Esophagus muscularis mucosa (tissue), 4 donors: Measurements from ENCODE around the gene MOBP. TPM values are rescaled to one million over a fixed set of nuclear protein-coding genes. Genes with fewer than 3 reads are reported as not detected.
"Not testable (repeated sequence)": the region's sequence is repeated elsewhere in the genome, so short reads cannot be mapped to it uniquely, and the experiment has no call there.

Source experiments
- DNase-seq: peaks from one replicate; pipeline ENCODE4 v3.0.0-alpha.2; 2017; ENCODE audit errors: extremely low spot score
- H3K27ac ChIP-seq, 4 donors: fragments of 200-600 bp; sonication (generic); replicated peaks in 1 of 4; 1 replicate in 3 of 4; 2 replicates in 1 of 4; pipeline ENCODE4 v1.5.1; 2016 to 2019; ENCODE audit warnings: mild to moderate bottlenecking in 1 of 4
- H3K27me3 ChIP-seq, 4 donors: fragments of 200-600 bp; sonication (generic); one replicate each; pipeline versions ENCODE4 v1.5.1 to v1.6.0; 2016 to 2019
- H3K36me3 ChIP-seq, 4 donors: fragments of 200-600 bp; sonication (generic); one replicate each; pipeline ENCODE4 v1.5.1; 2016 to 2019
- H3K4me1 ChIP-seq, 4 donors: fragments of 200-600 bp; sonication (generic); one replicate each; pipeline ENCODE4 v1.5.1; 2016 to 2019
- H3K4me3 ChIP-seq, 4 donors: fragments of 200-600 bp; sonication (generic); 1 replicate in 2 of 4; 2 replicates in 2 of 4; pipeline ENCODE4 v1.5.1; 2016 to 2019; ENCODE audit warnings: mild to moderate bottlenecking in 4 of 4, moderate library complexity in 1 of 4
- H3K9me3 ChIP-seq, 4 donors: fragments of 200-600 bp; sonication (generic); 1 replicate in 3 of 4; 2 replicates in 1 of 4; pipeline ENCODE4 v1.5.1; 2016 to 2019
- CTCF ChIP-seq, 3 experiments: fragments of 200-600 bp in 2 of 3; fragments of 450-650 bp in 1 of 3; sonication (generic) in 2 of 3; IDR thresholded peaks; one replicate each; pipeline ENCODE4 v1.5.1; 2017 to 2019; ENCODE audit warnings: antibody characterized with exemption in 3 of 3, mild to moderate bottlenecking in 2 of 3, moderate library complexity in 1 of 3
- EP300 ChIP-seq: sonication (generic); formaldehyde crosslinking; IDR thresholded peaks from one replicate; pipeline ENCODE4 v1.6.1; 2017; ENCODE audit warnings: antibody characterized with exemption
- POLR2A ChIP-seq: fragments of 450-650 bp; IDR thresholded peaks from one replicate; pipeline ENCODE4 v1.6.1; 2017; ENCODE audit warnings: antibody characterized with exemption, moderate library complexity, mild to moderate bottlenecking, low read depth
- POLR2AphosphoS5 ChIP-seq, 2 donors: sonication (generic); formaldehyde crosslinking; IDR thresholded peaks; one replicate each; pipeline ENCODE4 v1.6.1; 2017; ENCODE audit warnings: antibody characterized with exemption in 2 of 2
- WGBS: methylation state at CpG from one replicate; pipeline ENCODE4 v1.1.5; 2018; 5-methylcytosine and 5-hydroxymethylcytosine counted together
- intact Hi-C: fragments of 100-400 bp; cut with DNase I; formaldehyde crosslinking; loops from one replicate; pipeline ENCODE4 v1.15.1; 2023
- total RNA-seq, 4 donors: library from RNA; depleted of rRNA; stranded (reverse); fragments of >200 nt; gene quantifications; one replicate each; pipeline versions ENCODE4 v1.1.0 to v1.2.1, GENCODE V29; 2016

Gene MOBP
- total RNA-seq, 4 donors from 2014 or later = not detected

DNA sequence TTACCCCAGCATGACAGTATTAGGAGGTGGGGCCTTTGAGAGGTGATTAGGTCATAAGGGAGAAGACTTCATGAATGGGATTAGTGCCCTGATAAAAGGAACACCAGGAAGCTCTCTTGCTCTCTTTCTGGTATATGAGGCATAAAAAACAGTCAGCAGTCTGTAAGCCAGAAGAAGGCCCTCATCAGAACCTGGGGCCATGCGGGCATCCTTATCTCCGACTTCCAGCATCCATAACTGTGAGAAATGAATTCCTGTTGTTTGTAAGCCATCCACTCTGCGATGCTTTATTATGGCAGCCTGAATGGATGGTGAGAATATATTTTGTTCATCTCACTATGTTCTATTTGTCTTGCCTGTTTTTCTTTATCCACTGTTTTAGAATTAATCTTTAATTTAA, 17.7 kb upstream of the MOBP start:
- Histone ChIP-seq H3K36me3 (no peaks in the 10 kb centered on the region), H3K4me1 (peaks cover 0 to 4% (median 0%) of the 10 kb centered on the region in 4 donors), H3K4me3 (no peak overlapping the region), H3K9me3 (no peaks in the 10 kb centered on the region), H3K27me3 (peaks cover 0 to 4% (median 0%) of the 10 kb centered on the region in 4 donors), H3K27ac (no peak overlapping the region)
- intact Hi-C loops = loop anchor here (5.0 kb wide), 1 partner anchor 48 kb away; no protein-coding TSS in a partner anchor
- no peak for TF ChIP-seq EP300
- no peak for TF ChIP-seq CTCF (IDR thresholded peaks at IDR 0.05)
- TF ChIP-seq POLR2AphosphoS5 (IDR thresholded peaks at IDR 0.05) = no peak
- no peak for TF ChIP-seq POLR2A
- 83% methylated on average over 3 of the region's 3 CpGs for WGBS
- DNase-seq = no peak

- Histone ChIP-seq H3K4me3 (no peak overlapping the region), H3K4me1 (no peaks in the 10 kb centered on the region), H3K27ac (no peak overlapping the region), H3K9me3 (no peaks in the 10 kb centered on the region), H3K27me3 (peaks cover 0 to 19% (median 0%) of the 10 kb centered on the region in 4 donors), H3K36me3 (no peaks in the 10 kb centered on the region)
- TF ChIP-seq EP300 = no peak
- TF ChIP-seq POLR2A = no peak
- TF ChIP-seq CTCF (IDR thresholded peaks at IDR 0.05) = no peak
- no peak for TF ChIP-seq POLR2AphosphoS5 (IDR thresholded peaks at IDR 0.05)
- intact Hi-C loops = no loop called here
- no peak for DNase-seq
- WGBS = 61% methylated on average over 1 of the region's 1 CpG
These were observed 14.3 kb upstream of the MOBP start for GRCh38 chr3:39453134-39453533.

DNA sequence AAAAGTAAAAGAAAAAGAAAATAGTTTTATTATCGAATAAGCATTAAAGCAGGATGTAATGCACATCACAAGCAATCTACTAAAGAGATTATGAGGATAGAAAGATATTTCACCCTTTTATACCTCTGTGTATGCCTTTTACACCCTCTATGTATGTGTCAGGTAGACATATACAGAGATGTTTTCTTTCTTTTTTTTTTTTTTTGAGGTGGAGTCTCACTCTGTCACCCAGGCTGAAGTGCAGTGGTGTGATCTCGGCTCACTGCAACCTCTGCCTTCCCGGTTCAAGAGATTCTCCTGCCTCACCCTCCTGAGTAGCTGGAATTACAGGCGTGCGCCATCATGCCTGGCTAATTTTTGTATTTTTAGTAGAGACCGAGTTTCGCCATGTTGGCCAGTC, 13.6 kb upstream of the MOBP start:
- H3K4me1 ChIP-seq, H3K36me3 ChIP-seq, DNase-seq, intact Hi-C loops, H3K27ac ChIP-seq, H3K4me3 ChIP-seq, H3K9me3 ChIP-seq: not testable (repeated sequence)
- 92% methylated on average over 7 of the region's 7 CpGs for WGBS
- H3K27me3 ChIP-seq = peaks cover 0 to 23% (median 0%) of the 10 kb centered on the region in 4 donors

GRCh38 chr3:39454591-39455217, 12.8 kb upstream of the MOBP start:
- TF ChIP-seq CTCF (IDR thresholded peaks at IDR 0.05) = no peak
- TF ChIP-seq POLR2A = no peak
- no peak for TF ChIP-seq POLR2AphosphoS5 (IDR thresholded peaks at IDR 0.05)
- no peak for TF ChIP-seq EP300
- Histone ChIP-seq H3K27me3 (peaks cover 0 to 27% (median 0%) of the 10 kb centered on the region in 4 donors), H3K27ac (no peak overlapping the region), H3K4me3 (no peak overlapping the region), H3K36me3 (no peaks in the 10 kb centered on the region), H3K4me1 (no peaks in the 10 kb centered on the region), H3K9me3 (no peaks in the 10 kb centered on the region)
- DNase-seq = no peak
- intact Hi-C loops = no loop called here
- WGBS = 72% methylated on average over 2 of the region's 3 CpGs

- Histone ChIP-seq H3K4me1 (no peaks in the 10 kb centered on the region), H3K4me3 (no peak overlapping the region), H3K9me3 (no peaks in the 10 kb centered on the region), H3K27ac (no peak overlapping the region), H3K36me3 (no peaks in the 10 kb centered on the region), H3K27me3 (peaks cover 0 to 27% (median 0%) of the 10 kb centered on the region in 4 donors)
- DNase-seq = no peak
- 95% methylated on average over 20 of the region's 20 CpGs for WGBS
- intact Hi-C loops = no loop called here
- TF ChIP-seq CTCF (IDR thresholded peaks at IDR 0.05) = no peak
- no peak for TF ChIP-seq POLR2A
- no peak for TF ChIP-seq EP300
- TF ChIP-seq POLR2AphosphoS5 (IDR thresholded peaks at IDR 0.05) = no peak
These were observed 11.3 kb upstream of the MOBP start for GRCh38 chr3:39456159-39456558.
